ENCODE results near the gene TNIP1.

DNA sequence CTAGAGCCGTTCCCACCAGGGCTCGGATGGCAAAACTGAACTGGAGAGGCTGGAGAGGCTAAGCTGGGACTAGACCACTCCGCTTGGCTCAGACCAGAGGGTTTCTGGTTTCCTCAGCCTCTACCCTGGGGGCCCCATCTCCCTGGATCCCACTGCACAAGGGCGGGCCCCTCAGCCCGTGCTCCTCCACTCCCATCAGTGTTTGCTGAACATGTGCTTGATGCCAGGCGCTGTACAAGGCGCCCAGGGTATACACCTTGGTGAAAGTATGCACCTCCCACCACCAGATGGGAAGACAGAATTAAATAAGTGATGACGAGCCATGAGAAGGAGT lies 42.5 kb downstream of the TNIP1 start:
- TF ChIP-seq ZNF274 (IDR thresholded peaks at IDR 0.05; ENCODE audit: low read depth, low read length) = no peak
- TF ChIP-seq YY1 (IDR thresholded peaks at IDR 0.05; ENCODE audit: insufficient read depth, insufficient read length) = no peak
- no peak for TF ChIP-seq SUZ12 (IDR thresholded peaks at IDR 0.05; ENCODE audit: extremely low read depth, insufficient read depth, insufficient read length)
